ENCODE data around the gene ZBTB46. TPM values are rescaled to one million over a fixed set of nuclear protein-coding genes. Genes with fewer than 3 reads are reported as not detected.
A peak's percentile ranks its signal among the peaks of the same experiment; 100 is the strongest.

ZBTB46 gene
- total RNA-seq, 1 donor from 2014 or later = 11.6 TPM

GRCh38 chr20:63828124-63828523, 2.9 kb downstream of the ZBTB46 start:
- Mint-ChIP-seq H3K4me1 (peaks cover 16% of the 10 kb centered on the region), H3K27ac (no peak overlapping the region), H3K9me3 (no peaks in the 10 kb centered on the region), H3K4me3 (peak overlapping the region; percentile 22), H3K36me3 (no peaks in the 10 kb centered on the region), H3K27me3 (ENCODE audit: low read depth) (peaks cover 22% of the 10 kb centered on the region)
- no peak for DNase-seq (ENCODE audit: low spot score in 2 of 2, unreplicated experiment in 2 of 2)
- TF ChIP-seq CTCF (IDR thresholded peaks at IDR 0.05; ENCODE audit: unreplicated experiment) = no peak

- peaks cover 22% of the 10 kb centered on the region for H3K27me3 Mint-ChIP-seq (ENCODE audit: low read depth)
- H3K9me3 Mint-ChIP-seq = no peaks in the 10 kb centered on the region
- H3K4me3 Mint-ChIP-seq = no peak overlapping the region
- H3K36me3 Mint-ChIP-seq = no peaks in the 10 kb centered on the region
- no peak for TF ChIP-seq CTCF (IDR thresholded peaks at IDR 0.05; ENCODE audit: unreplicated experiment)
- H3K4me1 Mint-ChIP-seq = peaks cover 16% of the 10 kb centered on the region
- no peak for DNase-seq (ENCODE audit: low spot score in 2 of 2, unreplicated experiment in 2 of 2)
- no peak overlapping the region for H3K27ac Mint-ChIP-seq
Measured at GRCh38 chr20:63826753-63827152, 4.3 kb downstream of the ZBTB46 start.

- Mint-ChIP-seq H3K36me3 (no peaks in the 10 kb centered on the region), H3K9me3 (no peaks in the 10 kb centered on the region), H3K27me3 (ENCODE audit: low read depth) (peaks cover 22% of the 10 kb centered on the region), H3K4me1 (peaks cover 16% of the 10 kb centered on the region), H3K27ac (no peak overlapping the region), H3K4me3 (no peak overlapping the region)
- DNase-seq (ENCODE audit: low spot score in 2 of 2, unreplicated experiment in 2 of 2) = no peak
- no peak for TF ChIP-seq CTCF (IDR thresholded peaks at IDR 0.05; ENCODE audit: unreplicated experiment)
Measured at GRCh38 chr20:63825331-63826118, 5.5 kb downstream of the ZBTB46 start.

- no peak overlapping the region for H3K27ac Mint-ChIP-seq
- peaks cover 9% of the 10 kb centered on the region for H3K27me3 Mint-ChIP-seq (ENCODE audit: low read depth)
- no peak for TF ChIP-seq CTCF (IDR thresholded peaks at IDR 0.05; ENCODE audit: unreplicated experiment)
- no peak for DNase-seq (ENCODE audit: low spot score in 2 of 2, unreplicated experiment in 2 of 2)
- no peaks in the 10 kb centered on the region for H3K9me3 Mint-ChIP-seq
- peaks cover 4% of the 10 kb centered on the region for H3K4me1 Mint-ChIP-seq
- no peaks in the 10 kb centered on the region for H3K36me3 Mint-ChIP-seq
- H3K4me3 Mint-ChIP-seq = no peak overlapping the region
Measured at GRCh38 chr20:63823691-63824311, 7.3 kb downstream of the ZBTB46 start.

GRCh38 chr20:63822276-63822696, 8.8 kb downstream of the ZBTB46 start:
- no peaks in the 10 kb centered on the region for H3K27me3 Mint-ChIP-seq (ENCODE audit: low read depth)
- H3K4me3 Mint-ChIP-seq = no peak overlapping the region
- no peaks in the 10 kb centered on the region for H3K4me1 Mint-ChIP-seq
- no peak for TF ChIP-seq CTCF (IDR thresholded peaks at IDR 0.05; ENCODE audit: unreplicated experiment)
- no peaks in the 10 kb centered on the region for H3K36me3 Mint-ChIP-seq
- H3K27ac Mint-ChIP-seq = no peak overlapping the region
- no peaks in the 10 kb centered on the region for H3K9me3 Mint-ChIP-seq
- no peak for DNase-seq (ENCODE audit: low spot score in 2 of 2, unreplicated experiment in 2 of 2)

Measured in mesothelial cell of epicardium (in vitro differentiated cells).